Body of pancreas (tissue), 4 donors: ENCODE results near the gene TEX13A.

Experiments used
- POLR2A ChIP-seq, 3 donors: fragments of 450-650 bp; IDR thresholded peaks; one replicate each; pipeline ENCODE4 v1.6.1; 2016; ENCODE audit warnings: antibody characterized with exemption in 3 of 3, mild to moderate bottlenecking in 2 of 3
- TF ChIP-seq, protein P1 (sequence below), 7 experiments: fragments of 450-650 bp in 4 of 7; fragments of 200-600 bp in 3 of 7; sonication (generic) in 3 of 7; IDR thresholded peaks; one replicate each; pipeline ENCODE4 v1.5.1; 2016 to 2019; ENCODE audit warnings: antibody characterized with exemption in 7 of 7

- no peak for TF ChIP-seq POLR2A (IDR thresholded peaks at IDR 0.05)
- TF ChIP-seq, protein P1, sequence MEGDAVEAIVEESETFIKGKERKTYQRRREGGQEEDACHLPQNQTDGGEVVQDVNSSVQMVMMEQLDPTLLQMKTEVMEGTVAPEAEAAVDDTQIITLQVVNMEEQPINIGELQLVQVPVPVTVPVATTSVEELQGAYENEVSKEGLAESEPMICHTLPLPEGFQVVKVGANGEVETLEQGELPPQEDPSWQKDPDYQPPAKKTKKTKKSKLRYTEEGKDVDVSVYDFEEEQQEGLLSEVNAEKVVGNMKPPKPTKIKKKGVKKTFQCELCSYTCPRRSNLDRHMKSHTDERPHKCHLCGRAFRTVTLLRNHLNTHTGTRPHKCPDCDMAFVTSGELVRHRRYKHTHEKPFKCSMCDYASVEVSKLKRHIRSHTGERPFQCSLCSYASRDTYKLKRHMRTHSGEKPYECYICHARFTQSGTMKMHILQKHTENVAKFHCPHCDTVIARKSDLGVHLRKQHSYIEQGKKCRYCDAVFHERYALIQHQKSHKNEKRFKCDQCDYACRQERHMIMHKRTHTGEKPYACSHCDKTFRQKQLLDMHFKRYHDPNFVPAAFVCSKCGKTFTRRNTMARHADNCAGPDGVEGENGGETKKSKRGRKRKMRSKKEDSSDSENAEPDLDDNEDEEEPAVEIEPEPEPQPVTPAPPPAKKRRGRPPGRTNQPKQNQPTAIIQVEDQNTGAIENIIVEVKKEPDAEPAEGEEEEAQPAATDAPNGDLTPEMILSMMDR (IDR thresholded peaks at IDR 0.05), result no peak
Observed at GRCh38 chrX:105263801-105264200, 43.3 kb upstream of the TEX13A start.
